OCI-M2 (cell line): ENCODE results near the gene NPB.

Experiments
- DNase-seq: peaks from one replicate; lab custom pipeline; 2025; ENCODE audit not compliant: unreplicated experiment; lab: John Stamatoyannopoulos, UW

NPB gene

GRCh38 chr17:81898885-81899284, 3.2 kb upstream of the NPB start:
- no peak for DNase-seq

DNA sequence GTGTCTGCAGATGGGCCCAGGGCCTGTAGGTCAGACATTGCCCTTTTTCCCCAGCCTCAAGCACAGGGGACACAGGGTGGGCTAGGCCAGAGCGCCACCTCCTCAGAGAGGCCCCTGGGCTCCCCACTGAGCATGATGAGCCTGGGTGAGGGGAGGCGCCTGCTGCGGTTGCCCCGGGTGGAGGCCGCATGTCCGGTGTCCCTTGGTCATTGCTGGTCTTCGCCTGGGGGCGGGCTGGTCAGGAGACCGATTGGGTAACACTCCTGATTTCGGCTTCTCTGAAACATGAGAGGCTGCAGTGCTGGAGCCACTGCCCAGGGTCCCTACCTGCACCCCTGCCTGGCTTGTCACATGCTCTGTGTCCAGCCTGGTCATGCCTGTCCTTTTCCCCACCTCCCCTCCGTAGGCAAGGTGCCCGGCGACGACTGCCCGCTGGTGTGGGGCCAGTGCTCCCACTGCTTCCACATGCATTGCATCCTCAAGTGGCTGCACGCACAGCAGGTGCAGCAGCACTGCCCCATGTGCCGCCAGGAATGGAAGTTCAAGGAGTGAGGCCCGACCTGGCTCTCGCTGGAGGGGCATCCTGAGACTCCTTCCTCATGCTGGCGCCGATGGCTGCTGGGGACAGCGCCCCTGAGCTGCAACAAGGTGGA, 2.4 kb upstream of the NPB start:
- no peak for DNase-seq

GRCh38 chr17:81900181-81900820, 1.7 kb upstream of the NPB start:
- no peak for DNase-seq

DNA sequence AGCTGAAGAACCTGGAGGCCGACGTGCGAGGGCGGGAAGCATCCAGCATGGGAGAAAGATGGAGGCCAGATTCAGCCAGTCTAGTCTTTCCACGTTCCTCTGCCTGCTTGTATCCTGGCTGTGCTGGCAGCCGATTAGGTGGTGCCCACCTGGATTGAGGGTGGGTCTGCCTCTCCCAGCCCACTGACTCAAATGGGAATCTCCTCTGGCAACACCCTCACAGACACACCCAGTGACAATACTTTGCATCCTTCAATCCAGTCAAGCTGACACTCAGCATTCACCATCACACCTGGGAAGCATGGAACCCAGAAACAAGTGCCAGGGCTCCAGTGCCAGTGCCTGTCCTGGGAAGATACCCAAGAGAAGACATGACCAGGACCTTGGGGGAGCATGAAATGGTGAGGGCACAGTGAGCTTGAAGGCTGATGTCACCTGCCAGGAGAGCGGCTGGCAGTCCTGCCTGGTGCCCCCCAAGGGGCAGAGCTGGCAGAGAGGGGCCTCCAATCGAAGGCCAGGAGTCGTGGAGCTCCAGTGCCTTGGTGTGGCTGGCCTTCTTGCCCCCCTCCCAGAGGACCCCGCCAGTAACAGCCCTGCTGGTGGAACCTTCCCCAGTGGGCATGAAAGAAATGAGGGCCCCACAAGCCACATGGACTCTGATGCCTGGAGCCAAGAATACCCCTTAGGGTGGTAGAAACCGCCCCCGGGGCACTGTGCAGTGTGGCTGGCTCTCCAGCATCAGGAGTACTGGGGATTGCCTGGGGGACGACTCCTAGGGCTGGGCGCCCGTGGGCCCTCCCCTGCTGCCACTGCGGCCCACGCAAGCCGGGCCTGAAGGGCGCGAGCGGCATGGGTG, 643 bp upstream of the NPB start:
- DNase-seq: no peak

DNA sequence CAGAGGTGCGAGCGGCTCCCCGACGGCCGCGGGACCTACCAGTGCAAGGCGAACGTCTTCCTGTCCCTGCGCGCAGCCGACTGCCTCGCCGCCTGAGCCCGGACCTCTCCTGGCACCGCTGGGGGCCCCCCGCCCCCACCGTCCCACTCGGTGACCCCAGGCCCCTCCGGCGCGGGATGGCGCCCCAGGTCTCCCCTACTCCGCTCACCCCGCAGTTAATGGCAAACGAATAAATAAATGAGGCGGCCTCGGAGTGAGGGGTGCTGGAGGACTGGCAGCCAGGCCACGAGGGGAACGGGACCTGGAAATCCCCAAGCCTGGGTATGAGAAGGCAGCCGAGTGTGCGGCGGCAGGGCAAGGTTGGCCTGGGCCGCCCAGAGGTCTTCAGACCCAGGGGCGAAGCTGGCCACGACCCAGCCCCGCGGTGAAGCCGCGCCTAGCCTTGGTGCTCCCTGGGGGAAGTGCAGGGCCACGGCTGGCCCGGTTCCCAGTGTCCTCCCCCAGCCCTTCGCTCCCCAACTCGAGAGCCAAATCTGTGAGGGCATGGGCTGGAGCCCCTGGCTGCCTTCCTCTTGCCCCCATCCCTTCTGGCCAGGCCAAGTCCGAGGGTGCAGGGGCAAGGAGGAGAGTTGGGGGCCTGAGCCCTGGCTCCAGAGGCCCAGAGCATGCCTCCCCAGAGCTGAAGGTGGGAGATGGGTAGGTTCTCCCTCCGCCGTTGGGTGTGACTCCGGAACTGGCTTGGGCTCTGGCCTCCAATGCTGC, 796 bp downstream of the NPB start:
- DNase-seq: no peak

DNA sequence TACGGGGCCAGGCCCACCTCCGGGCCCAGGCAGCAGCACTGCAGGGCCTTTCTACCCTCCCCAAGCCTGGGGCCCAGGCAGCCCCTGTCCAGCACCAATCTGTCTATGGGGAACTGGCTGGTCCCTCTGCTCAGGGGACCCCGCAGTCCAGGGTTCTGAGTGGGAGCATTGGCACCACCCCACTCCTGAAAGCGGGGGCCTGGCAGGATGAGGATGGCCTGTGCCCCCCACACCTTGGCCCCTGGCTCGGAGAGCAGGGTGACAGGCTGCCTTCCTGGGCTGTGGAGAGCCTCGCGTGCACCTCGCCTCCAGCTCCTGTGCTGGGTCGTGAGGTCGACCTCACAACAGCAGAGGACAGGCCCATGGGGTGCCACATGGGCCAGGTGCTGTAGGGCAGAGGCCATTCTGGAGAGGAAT, 1.4 kb downstream of the NPB start:
- no peak for DNase-seq

DNA sequence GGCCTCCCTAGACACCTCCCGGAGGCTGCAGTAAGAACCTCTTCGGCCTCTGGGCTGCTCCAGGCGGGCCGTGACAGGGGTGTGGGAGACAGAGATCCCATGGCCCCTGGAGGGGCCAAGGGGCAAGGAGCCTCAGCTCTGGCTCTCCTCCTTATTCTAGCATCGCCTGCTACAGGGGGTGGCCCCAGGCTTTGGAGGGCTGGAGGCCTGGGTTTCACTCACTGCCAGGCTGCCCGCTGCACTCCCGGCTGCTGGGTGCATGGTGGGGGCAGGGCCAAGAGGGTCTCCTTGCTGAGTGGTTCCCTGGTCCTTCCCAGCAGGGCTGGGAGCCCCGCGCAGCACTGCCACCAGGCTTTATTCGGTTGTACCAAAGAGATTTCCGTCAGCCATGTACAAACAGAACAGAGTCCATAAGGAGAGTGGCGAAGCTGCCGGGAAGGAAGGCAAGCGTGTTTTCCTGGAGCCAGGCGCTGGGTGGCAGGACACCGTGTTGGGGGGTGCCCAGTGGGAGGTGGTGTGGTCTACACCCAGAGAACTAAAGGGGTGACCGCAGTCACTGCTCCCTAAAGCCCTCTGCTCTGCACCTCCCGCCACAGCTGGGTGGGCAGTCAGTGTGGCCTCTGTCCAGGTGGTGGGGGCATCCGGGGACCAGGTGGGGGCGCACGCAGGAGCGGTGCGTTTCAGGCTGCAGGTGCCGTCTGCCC, 2.0 kb downstream of the NPB start:
- DNase-seq: no peak

DNA sequence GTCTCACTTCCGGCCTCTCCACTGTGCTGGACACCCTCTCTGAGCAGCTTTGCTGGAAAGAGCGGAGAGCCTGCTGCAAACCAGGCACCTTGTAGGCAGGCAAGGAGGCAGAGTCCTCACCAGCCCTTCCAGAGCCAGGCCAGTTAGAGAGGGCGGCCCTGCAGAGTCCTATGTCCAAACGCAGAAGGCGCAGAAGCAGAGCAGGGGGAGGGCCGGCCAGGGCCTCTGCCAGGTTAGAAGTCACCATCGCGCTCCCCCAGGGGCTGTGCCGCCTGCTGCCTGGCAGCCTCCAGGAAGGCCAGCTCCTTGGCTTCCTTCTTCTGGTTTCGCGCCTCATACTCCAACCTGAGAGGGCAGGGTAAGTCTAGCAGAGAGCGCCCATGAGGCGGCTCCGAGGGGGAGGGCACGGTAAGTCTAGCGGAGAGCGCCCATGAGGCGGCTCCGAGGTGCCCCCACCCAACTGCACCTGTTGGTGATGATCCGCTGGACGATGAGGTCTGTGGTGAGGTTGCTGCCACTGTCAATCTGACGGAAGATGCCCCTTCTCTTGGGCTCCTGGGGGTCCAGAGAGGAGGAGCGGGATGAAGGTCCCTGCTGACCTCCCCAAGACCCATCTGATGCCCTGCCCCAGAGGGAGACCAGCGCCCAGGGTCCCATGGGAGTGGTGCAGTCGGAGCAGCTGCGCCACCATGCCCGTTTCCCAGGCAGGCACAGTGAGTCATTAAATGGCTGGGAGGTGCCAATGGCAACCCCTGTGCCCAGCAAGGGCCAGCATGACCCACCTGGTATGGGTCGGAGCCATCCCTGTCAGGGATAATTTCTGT, 2.8 kb downstream of the NPB start:
- no peak for DNase-seq

- DNase-seq: no peak
These were observed 3.4 kb downstream of the NPB start for GRCh38 chr17:81905424-81905875.

DNA sequence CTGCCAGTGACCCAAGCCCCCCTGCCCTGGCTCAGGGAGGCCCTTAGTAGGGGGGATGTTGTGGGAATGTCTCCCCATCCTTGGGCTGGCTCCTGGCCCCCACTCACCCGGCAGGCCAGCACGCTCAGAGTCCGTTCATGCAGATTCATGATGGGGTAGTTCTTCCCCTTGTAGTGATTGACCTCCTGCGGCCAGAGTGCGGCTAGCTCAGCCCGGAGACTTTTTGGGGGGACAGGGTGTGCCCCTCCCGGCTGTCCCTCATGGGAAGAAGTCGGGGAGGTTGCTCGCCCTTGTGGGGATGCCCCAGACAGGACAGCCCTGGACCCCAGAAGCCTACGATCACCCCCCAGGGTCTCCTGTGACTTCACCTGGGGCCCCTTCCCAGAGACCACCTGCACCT, 4.0 kb downstream of the NPB start:
- DNase-seq: no peak

DNA sequence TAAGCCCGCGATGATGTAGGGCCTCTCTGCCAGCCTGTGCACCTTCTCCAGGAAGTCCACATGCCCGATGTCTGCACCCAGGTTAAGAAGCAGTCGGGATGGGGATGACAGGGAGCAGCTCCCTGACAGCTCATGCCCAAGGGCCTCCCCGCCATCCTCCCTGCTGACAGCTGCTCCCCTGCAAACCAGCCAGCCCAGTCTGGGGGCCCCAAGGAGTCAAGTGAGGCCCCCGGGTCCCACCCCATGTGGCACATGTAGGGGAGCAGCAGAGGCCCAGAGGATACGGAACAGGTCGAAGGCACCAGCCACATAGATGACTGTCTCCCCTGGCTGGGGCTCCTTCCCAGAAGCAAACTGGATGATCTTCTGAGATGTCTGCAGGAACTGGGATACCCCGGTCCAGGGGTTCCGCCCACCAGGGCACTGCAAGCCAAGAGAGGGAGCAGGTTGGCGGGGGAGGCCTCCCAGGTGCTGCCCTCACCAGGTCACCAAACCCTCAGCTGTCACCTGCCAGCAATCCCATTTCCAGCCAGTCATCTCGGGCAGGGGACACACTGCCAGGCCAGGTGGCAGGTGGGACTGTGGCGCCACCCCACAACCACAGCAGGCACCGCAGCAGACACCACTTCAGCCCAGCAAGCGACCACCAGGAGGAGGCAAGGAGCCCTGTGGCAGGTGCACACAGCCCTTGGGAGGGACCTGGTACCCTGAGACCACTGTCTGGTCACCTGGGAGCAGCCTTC, 4.6 kb downstream of the NPB start:
- DNase-seq: no peak

GRCh38 chr17:81907219-81908145, 5.4 kb downstream of the NPB start:
- no peak for DNase-seq

GRCh38 chr17:81908793-81909192, 6.8 kb downstream of the NPB start:
- no peak for DNase-seq

DNA sequence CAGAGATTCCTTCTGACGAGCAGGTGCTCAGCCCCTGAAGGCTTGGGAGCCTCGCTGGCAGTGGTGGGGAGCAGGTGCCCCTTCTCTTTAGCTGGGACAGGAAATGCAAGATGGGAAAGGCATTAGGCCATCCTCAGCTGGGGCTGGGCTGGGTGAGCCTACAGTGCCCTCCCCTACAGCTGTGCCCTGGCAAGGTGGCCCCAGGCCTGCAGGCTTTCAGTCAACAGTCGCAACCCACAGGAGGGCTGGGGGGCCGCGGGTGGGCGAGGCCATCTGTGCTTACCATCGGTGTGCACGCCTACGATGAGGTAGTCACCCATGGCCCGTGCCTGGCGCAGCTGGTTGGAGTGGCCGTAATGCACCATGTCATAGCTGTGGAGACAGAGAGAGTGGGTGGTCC, 7.2 kb downstream of the NPB start:
- DNase-seq: no peak

- DNase-seq: no peak
These were observed 8.2 kb downstream of the NPB start for GRCh38 chr17:81909966-81910839.

DNA sequence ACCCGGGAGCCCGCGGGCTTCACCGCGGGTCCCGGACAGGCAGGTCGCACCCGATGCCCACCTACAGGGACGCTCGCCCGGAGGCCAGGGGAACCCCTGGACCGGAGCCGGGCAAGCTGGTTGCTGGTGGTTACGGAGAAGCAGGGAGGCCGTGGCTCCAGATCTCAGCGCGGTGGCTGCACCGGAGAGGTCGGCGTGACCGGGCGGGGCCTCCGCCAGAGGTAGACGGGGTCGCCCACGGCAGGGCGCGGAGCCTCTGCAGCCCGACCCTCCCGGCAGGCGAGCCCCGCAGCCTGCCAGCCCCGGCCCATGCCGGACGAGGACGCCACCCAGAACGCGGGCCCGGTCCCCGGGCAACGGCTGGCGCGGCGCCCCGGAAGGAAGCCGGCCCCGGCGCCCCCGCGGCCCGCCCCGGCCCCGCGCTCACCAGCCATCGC, 8.8 kb downstream of the NPB start:
- DNase-seq: no peak
